HEK293 (cell line): ENCODE data around the gene TMEM183A.
"Not testable (repeated sequence)": the region's sequence is repeated elsewhere in the genome, so short reads cannot be mapped to it uniquely, and the experiment has no call there.

Source experiments
- AEBP2 ChIP-seq: fragments of 450-650 bp; formaldehyde crosslinking; IDR thresholded peaks from 2 replicates; pipeline ENCODE4 v1.5.1; 2016; ENCODE audit warnings: missing biosample characterization, missing genetic modification characterization, borderline replicate concordance
- ATF2 ChIP-seq: fragments of 450-650 bp; formaldehyde crosslinking; IDR thresholded peaks from 2 replicates; pipeline ENCODE4 v1.5.1; 2016; ENCODE audit warnings: missing biosample characterization, missing genetic modification characterization, low read depth
- CTCF ChIP-seq: fragments of 450-650 bp; formaldehyde crosslinking; IDR thresholded peaks from 2 replicates; pipeline ENCODE4 v1.5.1; 2016; ENCODE audit warnings: missing biosample characterization, missing genetic modification characterization
- FEZF1 ChIP-seq: fragments of 450-650 bp; formaldehyde crosslinking; IDR thresholded peaks from 2 replicates; pipeline ENCODE4 v1.5.1; 2016; ENCODE audit warnings: missing biosample characterization, missing genetic modification characterization
- TCF7L2 ChIP-seq: IDR thresholded peaks from 2 replicates; pipeline ENCODE4 v1.6.1; 2011; ENCODE audit warnings: low read depth, mild to moderate bottlenecking, inconsistent platforms, low read length, moderate library complexity, borderline replicate concordance
- ZNF391 ChIP-seq: fragments of 450-650 bp; formaldehyde crosslinking; IDR thresholded peaks from 2 replicates; pipeline ENCODE4 v1.5.1; 2016; ENCODE audit warnings: low read depth, missing biosample characterization, missing genetic modification characterization, borderline replicate concordance
- ZNF596 ChIP-seq: fragments of 450-650 bp; IDR thresholded peaks from 2 replicates; pipeline ENCODE4 v1.5.0; 2018; ENCODE audit warnings: missing biosample characterization, mild to moderate bottlenecking, missing genetic modification characterization, moderate library complexity

GRCh38 chr1:202986120-202986519 lies 21.1 kb upstream of the TMEM183A start:
- TF ChIP-seq CTCF (tag by site-specific recombination); ZNF391 (tag by site-specific recombination); FEZF1 (tag by site-specific recombination); AEBP2 (tag by site-specific recombination); TCF7L2; ZNF596; ATF2 (tag by site-specific recombination): not testable (repeated sequence)
